CD4-positive, alpha-beta T cell treated with Interleukin-4 for 4 hours (primary cell): ENCODE data around the gene SLC25A4.
"Not testable (repeated sequence)": the region's sequence is repeated elsewhere in the genome, so short reads cannot be mapped to it uniquely, and the experiment has no call there.

ENCODE experiments used
- DNase-seq: peaks from one replicate; pipeline ENCODE4 v3.0.0-alpha.2; 2020

The SLC25A4 gene

GRCh38 chr4:185142912-185143600 lies at the start of gene SLC25A4:
Gene SLC25A4 (plus strand): TSS chr4:185143266. CDS start chr4:185143373, 107 bp downstream.
- peak; percentile 84 for DNase-seq

GRCh38 chr4:185093603-185094002 lies 49.5 kb upstream of the SLC25A4 start:
- no peak for DNase-seq

GRCh38 chr4:185096032-185096653 lies 46.9 kb upstream of the SLC25A4 start:
- peak; percentile 11 for DNase-seq

DNA sequence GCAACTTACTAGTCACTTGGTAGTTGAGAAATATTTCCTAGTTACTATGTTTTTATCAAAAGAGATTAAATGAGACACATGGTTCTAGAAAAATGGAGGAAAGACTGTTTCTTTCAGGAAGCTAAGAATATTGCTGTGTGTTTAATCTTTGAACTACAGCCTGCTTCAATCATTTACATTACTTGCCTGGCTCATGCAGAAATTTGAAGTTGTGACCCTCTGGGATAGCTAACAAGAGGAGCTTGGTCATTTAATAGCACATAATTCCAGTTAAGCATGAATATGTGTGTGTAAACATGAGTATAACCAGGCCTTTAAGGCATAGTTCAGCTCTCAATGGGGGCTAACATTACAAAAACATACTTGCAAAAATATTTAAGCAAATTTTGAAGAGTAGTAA lies 44.6 kb upstream of the SLC25A4 start:
- no peak for DNase-seq

GRCh38 chr4:185099024-185099682 lies 43.9 kb upstream of the SLC25A4 start:
- no peak for DNase-seq

DNA sequence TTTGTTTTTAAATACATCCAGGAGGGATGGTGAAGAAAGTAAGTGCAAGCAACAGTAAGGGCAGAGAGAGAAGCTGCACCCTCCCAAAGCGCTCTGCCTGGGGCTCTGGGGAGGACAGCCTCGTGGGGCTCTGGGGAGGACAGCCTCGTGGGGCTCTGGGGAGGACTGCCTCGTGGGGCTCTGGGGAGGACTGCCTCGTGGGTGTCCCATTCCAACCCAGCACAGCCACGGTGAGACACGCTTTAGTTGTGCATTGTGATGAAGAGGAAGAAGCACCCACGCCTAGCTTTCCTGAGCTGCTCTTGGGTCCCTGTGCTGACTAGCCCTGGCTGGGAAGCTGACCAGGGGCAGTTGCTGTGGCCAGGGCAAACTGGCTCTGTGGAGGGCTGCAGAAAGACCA lies 43.1 kb upstream of the SLC25A4 start:
- DNase-seq: no peak

DNA sequence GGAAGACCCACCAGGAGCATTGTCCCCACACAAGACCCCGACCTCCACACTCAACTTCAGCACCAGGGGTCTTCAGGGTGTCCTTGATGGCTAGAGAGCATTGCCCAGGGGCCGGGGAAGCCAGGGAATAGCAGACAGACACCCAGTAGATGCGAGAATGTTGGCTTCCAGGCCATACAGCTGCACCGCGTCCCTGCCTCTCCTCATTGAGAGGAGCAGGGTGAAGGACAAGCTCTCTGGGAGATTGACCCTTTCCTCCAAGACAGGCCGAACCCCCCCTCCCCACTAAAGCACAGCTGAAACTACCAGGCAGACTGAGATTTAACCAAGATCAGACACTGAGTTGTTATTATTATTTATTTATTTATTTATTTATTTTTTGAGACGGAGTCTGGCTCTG lies 42.6 kb upstream of the SLC25A4 start:
- DNase-seq: no peak

- DNase-seq: no peak
Measured at GRCh38 chr4:185101354-185101890, 41.6 kb upstream of the SLC25A4 start.

DNA sequence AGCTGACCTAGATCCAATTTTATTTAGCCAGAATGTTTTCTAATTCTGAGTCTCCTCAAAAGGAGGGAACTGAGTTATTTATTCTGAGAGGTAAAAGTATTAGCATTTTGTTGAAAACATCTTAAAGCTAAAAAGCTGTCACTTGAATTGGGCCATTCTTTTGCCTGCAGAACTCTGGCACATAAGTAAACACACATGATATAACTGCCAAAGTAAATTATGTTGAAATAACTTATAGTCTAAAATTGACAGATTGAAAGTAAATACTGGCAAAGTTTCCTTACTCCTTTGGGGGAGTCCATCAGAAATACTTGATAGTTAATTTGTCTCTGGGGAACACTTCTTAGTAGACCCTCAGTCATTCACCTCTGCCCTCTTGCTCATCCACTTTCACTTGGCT lies 38.3 kb upstream of the SLC25A4 start:
- no peak for DNase-seq

DNA sequence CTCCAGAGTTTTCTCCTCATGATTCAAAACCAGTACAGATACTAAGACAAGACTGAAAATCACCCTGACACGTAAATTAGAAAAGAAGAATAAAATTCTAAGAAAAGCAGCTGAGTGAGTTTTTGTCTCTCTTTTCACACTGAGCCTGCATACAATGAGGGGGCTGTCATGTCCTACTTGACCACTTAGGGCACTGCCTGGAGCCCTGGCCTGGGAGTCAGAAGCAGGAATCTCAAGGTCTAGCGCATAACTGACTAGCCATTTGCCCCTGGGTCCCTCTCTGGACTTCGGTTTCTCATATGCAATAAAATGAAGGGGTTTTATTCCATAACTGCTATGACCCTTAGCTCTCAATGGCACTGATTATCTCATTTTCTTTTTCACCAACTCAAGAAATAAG lies 36.7 kb upstream of the SLC25A4 start:
- no peak for DNase-seq

DNA sequence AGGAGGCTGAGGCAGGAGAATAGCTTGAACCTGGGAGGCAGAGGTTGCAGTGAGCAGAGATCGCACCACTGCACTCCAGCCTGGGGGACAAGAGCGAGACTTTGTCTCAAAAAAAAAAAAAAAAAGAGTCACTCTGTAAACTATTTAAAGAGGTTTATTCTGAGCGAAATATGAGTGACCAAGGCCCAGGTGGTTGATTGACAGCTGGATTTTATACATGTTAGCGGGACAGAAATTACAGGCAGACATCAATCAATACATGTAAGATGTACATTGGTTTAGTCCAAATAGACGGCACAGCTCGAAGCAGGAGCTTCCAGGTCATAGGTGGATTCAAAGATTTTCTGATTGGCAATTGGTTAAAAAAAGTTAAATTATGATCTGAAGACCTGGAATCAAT lies 35.5 kb upstream of the SLC25A4 start:
- DNase-seq: not testable (repeated sequence)

DNA sequence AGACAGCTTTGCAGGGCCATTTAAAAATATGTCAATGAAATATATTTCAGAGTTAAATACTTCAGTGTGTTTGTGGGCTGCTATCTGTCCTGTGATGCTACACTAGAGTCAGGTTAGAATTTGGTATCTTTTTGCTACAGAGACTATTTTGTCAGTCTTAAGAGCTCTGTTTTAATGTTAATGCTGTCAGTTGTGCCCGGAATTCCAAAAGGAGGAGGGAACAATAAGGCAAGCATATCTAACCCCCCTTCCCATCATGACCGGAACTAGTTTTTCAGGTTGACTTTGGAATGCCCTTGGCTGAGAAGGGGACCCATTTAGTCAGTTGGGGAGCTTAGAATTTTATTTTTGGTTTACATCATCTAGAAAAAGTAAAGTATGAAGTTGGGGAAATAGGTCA lies 34.9 kb upstream of the SLC25A4 start:
- DNase-seq: no peak

- no peak for DNase-seq
Measured at GRCh38 chr4:185108669-185109068, 34.4 kb upstream of the SLC25A4 start.

DNA sequence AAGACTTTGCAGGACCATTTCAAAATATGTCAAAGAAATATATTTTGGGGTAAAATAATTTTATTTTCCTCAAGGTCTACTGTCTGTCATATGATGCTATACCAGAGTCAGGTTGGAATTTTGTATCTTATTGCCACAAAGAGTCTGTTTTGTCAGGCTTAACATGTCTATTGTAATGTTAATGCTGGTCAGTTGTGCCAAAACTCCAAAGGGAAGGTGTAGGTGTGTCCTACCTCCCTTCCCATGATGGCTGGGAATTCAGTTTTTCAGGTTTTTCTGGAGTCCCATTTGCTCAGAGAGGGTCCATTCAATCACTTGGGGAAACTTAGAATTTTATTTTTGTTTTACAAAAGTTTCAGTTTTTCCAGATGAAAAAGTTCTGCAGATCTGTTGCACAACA lies 33.3 kb upstream of the SLC25A4 start:
- no peak for DNase-seq

GRCh38 chr4:185110375-185110823 lies 32.7 kb upstream of the SLC25A4 start:
- DNase-seq: no peak

DNA sequence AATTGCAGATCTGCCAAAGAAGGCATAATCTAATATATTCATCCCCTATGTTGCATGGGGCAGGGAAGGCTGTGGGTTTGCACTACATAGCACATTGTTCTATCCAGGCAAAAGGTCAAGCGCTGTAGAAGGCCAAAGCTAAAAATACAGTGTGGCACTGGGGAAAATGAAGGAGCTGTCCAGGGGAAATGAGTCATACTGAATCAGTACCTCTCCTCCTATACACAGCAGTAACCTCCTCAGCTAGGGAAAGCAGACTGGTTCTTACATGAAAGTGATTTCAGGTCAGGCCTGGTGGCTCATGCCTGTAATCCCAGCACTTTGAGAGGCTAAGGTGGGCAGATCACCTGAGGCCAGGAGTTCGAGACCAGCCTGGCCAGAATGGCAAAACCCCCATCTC lies 31.0 kb upstream of the SLC25A4 start:
- DNase-seq: no peak

GRCh38 chr4:185113340-185113739 lies 29.7 kb upstream of the SLC25A4 start:
- no peak for DNase-seq

- DNase-seq: no peak
Measured at GRCh38 chr4:185115827-185116232, 27.2 kb upstream of the SLC25A4 start.

DNA sequence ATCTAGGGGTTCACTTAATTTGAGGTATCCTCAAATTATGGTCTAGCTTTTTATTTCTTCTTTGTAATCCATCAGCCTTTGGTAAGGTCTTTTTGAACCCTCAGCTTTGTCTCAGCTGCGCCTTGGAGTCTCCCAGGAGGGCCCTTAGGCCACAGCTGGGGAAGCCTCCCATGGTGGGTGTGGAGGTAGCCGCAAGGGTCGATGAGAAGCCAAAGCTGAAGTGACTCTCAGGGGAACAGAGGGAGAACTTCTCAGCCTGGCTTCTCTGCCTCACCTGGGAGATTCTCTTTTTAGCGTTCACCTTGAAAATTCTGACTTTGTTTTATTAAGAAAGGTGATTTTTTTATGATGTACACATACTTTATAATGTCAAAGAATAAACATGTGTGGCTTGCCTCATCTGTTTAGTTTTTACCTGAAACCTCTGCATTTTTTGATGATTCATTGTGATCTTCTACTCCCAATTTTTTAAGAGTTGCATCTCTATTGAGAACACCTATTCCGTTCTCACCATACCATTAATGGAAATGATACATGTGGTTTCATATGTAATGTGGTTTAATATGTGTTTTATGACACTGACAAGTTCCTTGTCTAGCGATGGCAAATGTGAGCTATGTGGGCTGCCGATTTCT lies 25.6 kb upstream of the SLC25A4 start:
- no peak for DNase-seq

DNA sequence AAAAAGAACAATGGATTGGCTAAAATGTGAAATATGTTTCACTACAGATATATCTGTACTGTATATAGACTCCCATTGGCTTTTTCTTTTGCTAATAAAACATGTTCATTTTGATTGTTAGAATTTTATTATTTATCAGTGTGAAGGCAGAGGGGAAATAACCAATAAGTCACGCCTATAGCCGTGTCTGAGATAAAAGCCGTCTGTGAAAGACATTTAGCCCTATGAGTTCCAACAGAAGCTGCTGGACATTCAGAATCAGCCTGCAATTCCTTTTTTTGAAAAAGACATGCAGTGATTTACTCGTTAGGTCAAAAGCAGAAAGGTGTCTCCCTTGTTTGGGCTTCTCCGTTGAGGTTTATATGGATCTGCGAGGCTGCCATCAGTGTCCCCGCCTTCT lies 24.2 kb upstream of the SLC25A4 start:
- no peak for DNase-seq

- not testable (repeated sequence) for DNase-seq
Measured at GRCh38 chr4:185119467-185119866, 23.6 kb upstream of the SLC25A4 start.

- DNase-seq: no peak
Measured at GRCh38 chr4:185119927-185120630, 23.0 kb upstream of the SLC25A4 start.

- no peak for DNase-seq
Measured at GRCh38 chr4:185120631-185120946, 22.5 kb upstream of the SLC25A4 start.
